Ascending aorta (tissue), 2 donors: ENCODE measurements around the gene DAAM2. TPM values are rescaled to one million over a fixed set of nuclear protein-coding genes. Genes with fewer than 3 reads are reported as not detected.

ENCODE experiments used
- DNase-seq, 2 donors: peaks; one replicate each; pipeline ENCODE4 v3.0.0-alpha.2; 2019; ENCODE audit warnings: low spot score in 2 of 2
- H3K27ac ChIP-seq, 2 donors: fragments of 200-600 bp; sonication (generic); one replicate each; pipeline ENCODE4 v1.5.1; 2016 to 2017; ENCODE audit warnings: mild to moderate bottlenecking in 1 of 2
- H3K27me3 ChIP-seq: fragments of 200-600 bp; sonication (generic); one replicate; pipeline ENCODE4 v1.5.1; 2017
- H3K36me3 ChIP-seq, 2 donors: fragments of 200-600 bp; sonication (generic); one replicate each; pipeline ENCODE4 v1.5.1; 2016
- H3K4me1 ChIP-seq, 2 donors: fragments of 200-600 bp; sonication (generic); one replicate each; pipeline ENCODE4 v1.5.1; 2016 to 2017; ENCODE audit warnings: mild to moderate bottlenecking in 1 of 2
- H3K4me3 ChIP-seq, 2 donors: fragments of 200-600 bp; sonication (generic); one replicate each; pipeline ENCODE4 v1.5.1; 2016 to 2017; ENCODE audit warnings: mild to moderate bottlenecking in 1 of 2
- H3K9me3 ChIP-seq, 2 donors: fragments of 200-600 bp; sonication (generic); one replicate each; pipeline ENCODE4 v1.5.1; 2016
- CTCF ChIP-seq, 3 experiments: fragments of 200-600 bp in 2 of 3; fragments of 450-650 bp in 1 of 3; sonication (generic) in 2 of 3; IDR thresholded peaks; one replicate each; pipeline ENCODE4 v1.5.1; 2016 to 2019; ENCODE audit warnings: antibody characterized with exemption in 3 of 3, mild to moderate bottlenecking in 1 of 3, moderate library complexity in 1 of 3
- intact Hi-C: fragments of 100-400 bp; cut with DNase I; formaldehyde crosslinking; loops from one replicate; pipeline ENCODE4 v1.15.1; 2023
- total RNA-seq: library from RNA; depleted of rRNA; stranded (reverse); fragments of >200 nt; gene quantifications from one replicate; pipeline ENCODE4 v1.1.0, GENCODE V29; 2016

DAAM2 gene
- total RNA-seq, 1 donor from 2014 or later, result 44.0 TPM

GRCh38 chr6:39840781-39841180, 48.6 kb downstream of the DAAM2 start:
- H3K36me3 ChIP-seq, result no peaks in the 10 kb centered on the region
- no peak for TF ChIP-seq CTCF (IDR thresholded peaks at IDR 0.05)
- H3K9me3 ChIP-seq, result no peaks in the 10 kb centered on the region
- intact Hi-C loops, result loop anchor here (2.0 to 10.0 kb wide), 2 partner anchors 18 to 116 kb away; partner anchors contain the start of gene KIF6
- peaks cover 15 to 42% of the 10 kb centered on the region in 2 donors for H3K4me1 ChIP-seq
- DNase-seq, result no peak
- no peak overlapping the region for H3K4me3 ChIP-seq
- peak overlapping the region; percentile 35 to 58 for H3K27ac ChIP-seq
- H3K27me3 ChIP-seq, result no peaks in the 10 kb centered on the region

- intact Hi-C loops, result loop anchor here (2.0 to 10.0 kb wide), 2 partner anchors 18 to 116 kb away; partner anchors contain the start of gene KIF6
- Histone ChIP-seq H3K4me3 (no peak overlapping the region), H3K27me3 (no peaks in the 10 kb centered on the region), H3K27ac (peak overlapping the region; percentile 35 to 58), H3K4me1 (peaks cover 10 to 37% of the 10 kb centered on the region in 2 donors), H3K9me3 (no peaks in the 10 kb centered on the region), H3K36me3 (no peaks in the 10 kb centered on the region)
- no peak for DNase-seq
- no peak for TF ChIP-seq CTCF (IDR thresholded peaks at IDR 0.05)
Observed at GRCh38 chr6:39841291-39841690, 49.1 kb downstream of the DAAM2 start.

- peaks cover 8 to 33% of the 10 kb centered on the region in 2 donors for H3K4me1 ChIP-seq
- no peak for TF ChIP-seq CTCF (IDR thresholded peaks at IDR 0.05)
- no peak for DNase-seq
- intact Hi-C loops, result loop anchor here (2.0 to 10.0 kb wide), 2 partner anchors 19 to 117 kb away; partner anchors contain the start of gene KIF6
- no peaks in the 10 kb centered on the region for H3K9me3 ChIP-seq
- H3K36me3 ChIP-seq, result no peaks in the 10 kb centered on the region
- H3K27ac ChIP-seq, result peak overlapping the region; percentile 35 to 58
- H3K4me3 ChIP-seq, result no peak overlapping the region
- no peaks in the 10 kb centered on the region for H3K27me3 ChIP-seq
Observed at GRCh38 chr6:39841923-39842322, 49.7 kb downstream of the DAAM2 start.

GRCh38 chr6:39843305-39844020, 51.3 kb downstream of the DAAM2 start:
- intact Hi-C loops, result loop anchor here (10.0 kb wide), 1 partner anchor 119 kb away; the partner anchor contains the start of gene KIF6
- peak in 2 of 3 experiments; percentile 25 to 43 for TF ChIP-seq CTCF (IDR thresholded peaks at IDR 0.05)
- H3K27me3 ChIP-seq, result no peaks in the 10 kb centered on the region
- H3K4me3 ChIP-seq, result peak overlapping the region in 1 of 2 donors; percentile 5
- H3K27ac ChIP-seq, result peak overlapping the region; percentile 67
- DNase-seq, result no peak
- peaks cover 15 to 44% of the 10 kb centered on the region in 2 donors for H3K4me1 ChIP-seq
- H3K36me3 ChIP-seq, result no peaks in the 10 kb centered on the region
- H3K9me3 ChIP-seq, result no peaks in the 10 kb centered on the region

GRCh38 chr6:39844866-39845265, 52.7 kb downstream of the DAAM2 start:
- TF ChIP-seq CTCF (IDR thresholded peaks at IDR 0.05), result no peak
- intact Hi-C loops, result loop anchor here (10.0 kb wide), 1 partner anchor 120 kb away; the partner anchor contains the start of gene KIF6
- H3K4me3 ChIP-seq, result no peak overlapping the region
- DNase-seq, result no peak
- peak overlapping the region; percentile 67 for H3K27ac ChIP-seq
- peaks cover 15 to 46% of the 10 kb centered on the region in 2 donors for H3K4me1 ChIP-seq
- H3K36me3 ChIP-seq, result no peaks in the 10 kb centered on the region
- no peaks in the 10 kb centered on the region for H3K9me3 ChIP-seq
- H3K27me3 ChIP-seq, result no peaks in the 10 kb centered on the region
